GM18511 (cell line): ENCODE results near the gene TMC1.
A peak's percentile ranks its signal among the peaks of the same experiment; 100 is the strongest.

Experiments used
- ATAC-seq: cut with Tn5 transposase; IDR thresholded peaks from one replicate; pipeline ENCODE4 v1.9.1; 2021; ENCODE audit warnings: mild to moderate bottlenecking, moderate library complexity; ENCODE audit not compliant: unreplicated experiment

TMC1 gene

DNA sequence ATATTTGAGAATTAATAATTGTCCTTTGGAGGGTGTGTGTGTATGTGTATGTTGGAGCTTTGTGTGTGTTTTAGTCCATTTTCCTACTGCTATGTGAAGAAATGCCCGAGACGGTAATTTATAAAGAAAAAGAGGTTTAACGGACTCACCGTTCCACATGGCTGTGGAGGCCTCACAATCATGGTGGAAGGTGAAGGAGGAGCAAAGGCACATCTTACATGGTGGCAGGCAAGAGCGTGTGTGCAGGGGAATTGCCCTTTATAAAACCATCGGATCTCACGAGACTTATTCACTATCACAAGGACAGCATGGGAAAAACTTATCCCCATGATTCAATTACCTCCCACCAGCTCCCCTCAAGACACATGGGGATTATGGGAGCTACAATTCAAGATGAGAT is 44.1 kb downstream of the TMC1 start:
- ATAC-seq: no peak

DNA sequence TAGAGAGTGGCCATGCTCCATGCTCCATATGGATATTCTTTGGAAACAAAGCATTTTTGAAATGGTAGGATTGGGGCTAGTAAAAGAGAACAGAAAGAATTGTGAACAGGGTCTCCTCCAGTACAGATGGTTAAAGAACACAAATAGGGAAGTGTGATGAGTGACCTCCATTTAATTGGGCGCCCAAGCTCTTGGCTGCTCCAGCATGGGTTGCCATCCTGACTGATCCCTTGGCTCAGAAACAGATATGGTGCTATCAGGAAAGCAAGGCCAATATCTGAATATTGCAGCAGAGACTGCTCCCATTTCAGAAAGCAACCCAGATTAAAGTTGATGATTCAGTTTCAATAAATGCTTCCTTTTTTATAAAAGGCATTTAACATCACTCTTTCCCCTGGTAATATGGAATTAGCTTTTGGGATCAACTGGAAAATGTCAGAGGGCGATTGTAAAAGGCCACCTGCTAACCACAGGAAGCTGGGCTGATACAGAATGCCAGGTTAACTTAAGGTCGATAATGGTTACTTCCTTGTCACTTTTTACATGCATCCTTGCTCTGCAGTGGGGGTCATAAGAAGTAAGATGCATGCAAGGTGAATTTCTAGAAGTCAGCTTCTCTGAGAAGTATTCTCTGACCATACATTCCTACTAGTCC is 52.9 kb downstream of the TMC1 start:
- ATAC-seq: no peak

DNA sequence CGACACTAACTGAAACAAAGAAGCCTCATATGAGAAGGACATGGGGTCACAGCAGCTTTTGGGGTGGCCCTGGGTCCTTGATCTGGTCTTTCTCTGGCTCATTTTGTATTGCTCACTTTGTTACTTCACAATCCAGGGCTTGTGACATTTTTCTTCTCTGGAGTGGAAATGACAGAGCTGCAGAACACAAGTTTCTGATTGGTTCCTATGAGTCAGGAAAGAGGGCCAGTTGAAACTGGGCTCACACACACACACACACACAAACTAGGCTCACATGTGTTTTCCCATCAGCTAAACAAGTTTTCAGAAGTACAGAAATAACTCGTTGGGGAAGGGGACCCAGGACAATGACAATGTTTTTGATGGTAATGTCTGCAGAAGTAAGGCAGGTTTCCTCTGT is 54.3 kb downstream of the TMC1 start:
- ATAC-seq: no peak

DNA sequence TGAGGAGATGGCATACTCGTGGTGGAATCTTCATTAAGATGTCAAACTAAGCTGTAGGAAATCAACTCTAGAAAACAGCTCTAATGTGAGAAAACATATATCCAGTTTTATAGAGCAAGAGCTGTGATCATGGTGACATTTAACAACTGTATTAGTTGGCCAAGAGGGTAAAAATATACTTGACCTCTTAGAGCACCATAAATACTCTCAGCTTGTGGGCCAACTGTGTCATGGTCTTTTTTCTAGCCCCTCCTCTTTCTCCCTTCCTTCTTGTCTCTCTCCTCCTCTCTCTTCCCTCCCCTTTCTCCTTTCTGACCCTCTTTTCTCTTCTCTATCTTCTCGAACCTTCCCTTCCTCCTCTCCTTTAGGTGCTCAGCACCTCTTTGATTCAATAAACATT is 54.7 kb downstream of the TMC1 start:
- no peak for ATAC-seq

DNA sequence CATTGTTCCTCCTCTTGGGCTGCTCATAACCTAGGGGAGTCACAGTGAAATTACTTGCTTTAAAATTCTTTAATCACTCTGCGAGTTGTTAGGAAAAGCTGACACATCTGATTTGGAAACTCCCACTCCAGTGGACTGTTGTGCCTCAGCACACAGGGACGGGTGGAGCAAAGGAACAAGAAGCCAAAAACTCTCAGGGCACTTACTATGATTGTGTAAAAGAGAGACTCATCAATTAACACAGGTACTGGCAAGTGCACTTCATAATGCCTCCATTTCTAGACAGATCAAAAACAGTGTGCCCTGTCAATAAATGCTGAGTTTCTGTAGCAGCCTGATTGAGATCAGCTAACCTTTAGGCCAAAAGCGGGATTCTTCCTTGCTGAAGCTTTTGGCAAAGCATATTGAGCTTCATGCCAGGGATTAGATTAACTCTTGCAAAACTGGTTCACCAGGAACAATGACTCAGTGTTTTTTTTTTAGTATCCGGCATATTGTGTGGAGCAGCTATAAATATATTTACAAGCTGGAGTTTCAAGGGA is 55.9 kb downstream of the TMC1 start:
- no peak for ATAC-seq

DNA sequence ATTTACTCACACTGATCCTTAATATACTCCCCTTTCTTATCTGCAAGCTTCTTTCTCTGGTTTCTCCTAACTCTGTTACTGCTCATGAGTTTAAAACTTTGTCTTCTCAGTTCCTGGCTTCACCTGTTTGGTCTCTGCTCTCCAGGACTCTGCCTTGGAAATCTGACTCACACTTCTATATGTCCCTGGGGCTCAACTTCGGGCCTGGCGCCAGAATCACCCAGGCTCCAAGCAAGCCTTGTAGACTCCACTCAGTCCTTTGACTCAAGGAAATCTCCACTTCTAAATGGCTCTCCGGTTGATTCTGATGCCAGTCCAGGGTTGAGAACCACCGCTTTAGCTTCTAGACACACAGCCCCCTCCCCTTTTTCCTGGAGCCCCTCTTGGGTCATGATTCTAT is 57.8 kb downstream of the TMC1 start:
- ATAC-seq: no peak

DNA sequence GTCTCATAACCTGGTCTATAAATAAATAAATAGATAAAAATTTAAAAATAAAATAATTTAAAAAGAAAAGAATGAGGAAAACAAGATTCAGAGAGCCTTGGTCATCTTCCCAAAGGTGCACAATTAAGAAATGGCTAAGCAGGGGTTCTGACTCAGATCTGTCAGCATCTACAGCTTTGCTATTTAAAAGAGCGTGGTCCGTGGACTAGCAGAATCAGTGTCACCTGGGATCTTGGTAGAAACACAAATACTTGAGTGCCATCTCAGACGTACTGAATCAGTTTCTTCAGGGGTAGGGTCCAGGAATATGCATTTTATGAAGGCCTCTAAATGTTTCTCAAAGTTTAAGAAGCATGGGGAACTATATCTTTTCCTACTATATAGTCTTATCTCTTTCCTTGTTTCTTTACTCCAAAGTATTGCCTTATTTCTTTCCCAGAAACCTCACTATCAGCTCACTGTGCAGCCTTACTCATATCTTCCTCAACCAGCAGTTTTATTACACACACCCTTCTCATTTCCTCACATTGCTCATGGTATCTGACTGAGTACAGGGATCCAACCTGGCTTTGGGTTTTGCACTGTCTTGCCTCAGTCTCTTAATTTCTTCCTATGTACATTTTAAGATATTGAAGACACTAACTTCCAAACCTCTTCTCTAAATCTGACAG is 58.6 kb downstream of the TMC1 start:
- ATAC-seq: no peak

DNA sequence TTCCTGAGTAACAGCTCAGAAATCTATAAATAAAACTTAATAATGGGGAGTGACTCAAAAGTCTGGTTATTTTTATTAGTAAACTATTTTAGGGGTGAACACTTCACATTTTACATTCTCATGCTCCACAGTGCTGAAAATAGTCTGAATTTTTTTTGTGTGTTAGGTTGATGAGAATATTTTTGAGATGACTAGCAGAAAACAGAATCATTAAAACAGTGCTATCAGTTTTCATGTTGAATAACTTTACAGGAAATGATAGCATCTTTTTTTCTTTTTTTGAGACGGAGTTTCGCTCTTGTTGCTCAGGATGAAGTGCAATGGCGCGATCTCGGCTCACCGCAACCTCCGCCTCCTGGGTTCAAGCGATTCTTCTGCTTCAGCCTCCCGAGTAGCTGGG is 60.3 kb downstream of the TMC1 start:
- no peak for ATAC-seq

DNA sequence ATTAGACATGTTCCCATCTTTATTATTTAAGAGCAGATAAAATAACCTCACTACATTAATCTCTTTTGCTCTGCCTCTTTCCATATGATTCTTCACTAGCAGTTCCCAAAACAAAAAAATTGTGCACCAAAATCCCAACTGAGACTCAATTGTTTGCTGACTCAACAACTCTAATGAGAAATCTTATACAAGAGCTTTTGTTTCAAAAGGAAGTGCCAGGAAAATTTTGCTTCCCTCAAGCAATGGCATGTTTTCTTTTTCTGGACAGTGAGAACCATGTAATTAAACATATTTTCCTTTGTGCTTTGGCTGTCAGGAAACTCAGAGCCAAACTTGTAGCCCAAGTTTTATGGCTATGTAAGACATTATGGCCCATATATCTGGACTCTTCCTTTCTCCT is 62.0 kb downstream of the TMC1 start:
- ATAC-seq: no peak

DNA sequence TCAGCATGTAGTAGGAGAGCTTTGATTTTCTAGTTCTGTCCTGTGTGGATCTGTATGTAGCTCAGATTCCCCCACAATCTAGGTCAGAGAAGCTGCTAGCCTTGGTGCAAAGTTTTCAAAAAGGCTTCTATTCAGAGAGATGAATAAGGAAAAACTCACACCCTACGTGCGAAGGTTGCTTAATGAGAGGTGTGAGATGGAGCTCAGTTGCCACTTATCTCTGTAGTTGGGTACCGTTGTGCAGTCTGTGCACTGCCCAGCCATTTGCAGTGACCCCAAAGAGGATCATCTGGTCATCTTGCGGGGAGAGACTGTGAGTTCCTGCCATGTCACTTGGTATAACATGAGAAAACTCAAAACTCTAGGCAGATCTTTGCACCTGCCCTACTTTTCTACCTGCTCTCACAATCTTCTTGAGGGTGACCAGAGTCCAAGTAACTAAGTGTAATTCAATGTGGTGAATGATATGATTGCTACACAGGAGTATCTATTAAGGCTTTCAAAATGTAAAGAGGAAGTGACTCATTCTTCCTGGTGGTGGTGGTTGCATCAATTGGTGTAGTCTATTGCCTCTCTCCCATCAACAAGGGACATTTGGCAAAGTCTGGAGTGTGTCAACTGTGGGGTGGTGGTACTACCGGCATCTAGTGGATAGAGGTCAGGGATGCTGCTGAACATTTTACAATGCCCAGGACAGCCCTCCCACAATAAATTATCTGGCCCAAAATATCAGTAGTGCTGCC is 65.2 kb downstream of the TMC1 start:
- ATAC-seq: peak; percentile 94

DNA sequence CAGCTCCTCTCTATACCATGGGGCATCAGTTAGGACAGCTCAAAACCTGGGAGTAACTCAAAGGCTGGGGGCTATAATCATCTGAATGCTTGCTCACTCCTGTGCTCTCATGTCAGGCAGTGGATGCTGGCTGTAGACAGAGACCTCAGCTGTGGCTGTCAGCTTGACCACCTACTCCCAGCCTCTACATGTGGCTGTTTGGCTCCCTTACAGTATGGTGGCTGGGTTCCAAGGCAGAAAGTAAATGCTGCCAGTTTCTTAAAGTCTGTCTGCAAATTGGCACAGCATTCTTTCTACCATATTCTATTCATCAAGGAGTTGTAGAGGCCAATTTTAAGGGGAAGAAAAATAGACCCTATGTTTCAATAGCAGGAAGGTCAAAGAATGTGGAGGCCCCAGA is 66.9 kb downstream of the TMC1 start:
- no peak for ATAC-seq

DNA sequence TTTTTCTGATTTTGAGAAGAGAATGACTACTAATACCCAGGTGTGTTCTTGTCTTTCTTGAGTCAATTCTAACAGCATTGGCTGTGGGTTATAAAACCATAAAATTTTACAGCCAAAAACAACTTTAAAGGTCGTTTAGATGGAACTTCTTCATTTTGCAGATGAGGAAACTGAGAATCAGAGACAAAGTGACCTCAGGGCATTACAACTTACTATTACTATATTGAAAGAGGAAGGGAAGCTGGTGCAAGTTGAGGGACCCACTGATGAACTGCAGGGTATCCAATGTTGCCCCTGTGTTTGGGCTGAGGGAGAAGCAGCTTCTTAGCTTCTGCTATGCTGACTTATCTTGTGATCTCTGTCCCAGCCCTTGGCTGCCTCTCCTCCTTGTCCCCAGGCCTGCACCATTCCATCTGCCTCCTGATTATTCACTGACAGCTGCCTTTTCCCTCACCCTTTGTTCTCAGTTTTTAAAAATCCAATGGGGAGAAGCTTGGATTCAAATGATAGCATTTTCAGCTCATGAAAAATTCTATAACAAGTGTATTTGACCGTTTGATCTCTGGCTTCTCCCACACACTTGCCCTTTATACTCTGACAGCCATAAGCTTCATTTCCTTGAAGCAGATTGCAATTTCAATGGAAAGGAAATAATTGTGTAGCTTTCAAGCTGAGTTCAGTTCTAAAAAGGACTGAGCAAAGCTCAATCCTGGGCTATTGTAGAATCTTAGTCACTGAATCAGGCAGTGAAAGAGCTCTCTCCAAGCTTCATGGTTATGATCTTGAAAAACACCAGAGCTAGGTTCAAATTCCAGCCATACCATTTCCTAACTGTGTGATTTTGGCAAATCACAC is 68.5 kb downstream of the TMC1 start:
- no peak for ATAC-seq

DNA sequence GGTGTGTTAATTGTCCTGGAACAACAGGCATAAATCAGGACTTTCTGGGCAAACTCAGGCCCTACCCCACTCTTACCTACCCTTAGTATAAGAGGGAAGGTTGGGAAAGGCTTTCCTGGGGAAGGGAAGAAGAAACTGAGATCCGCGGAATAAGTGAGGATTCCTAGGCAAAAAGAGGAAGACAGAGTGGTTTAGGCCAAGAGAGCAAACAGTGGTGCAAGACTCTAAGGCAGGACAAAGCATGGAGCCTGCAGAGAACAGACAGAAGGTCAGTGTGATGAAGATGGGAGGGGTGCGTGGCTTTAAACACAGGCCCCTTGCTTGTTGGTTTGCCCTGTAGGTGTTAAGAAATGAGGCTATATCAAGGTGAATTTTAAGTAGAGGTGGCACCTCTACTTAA is 69.4 kb downstream of the TMC1 start:
- ATAC-seq: no peak

DNA sequence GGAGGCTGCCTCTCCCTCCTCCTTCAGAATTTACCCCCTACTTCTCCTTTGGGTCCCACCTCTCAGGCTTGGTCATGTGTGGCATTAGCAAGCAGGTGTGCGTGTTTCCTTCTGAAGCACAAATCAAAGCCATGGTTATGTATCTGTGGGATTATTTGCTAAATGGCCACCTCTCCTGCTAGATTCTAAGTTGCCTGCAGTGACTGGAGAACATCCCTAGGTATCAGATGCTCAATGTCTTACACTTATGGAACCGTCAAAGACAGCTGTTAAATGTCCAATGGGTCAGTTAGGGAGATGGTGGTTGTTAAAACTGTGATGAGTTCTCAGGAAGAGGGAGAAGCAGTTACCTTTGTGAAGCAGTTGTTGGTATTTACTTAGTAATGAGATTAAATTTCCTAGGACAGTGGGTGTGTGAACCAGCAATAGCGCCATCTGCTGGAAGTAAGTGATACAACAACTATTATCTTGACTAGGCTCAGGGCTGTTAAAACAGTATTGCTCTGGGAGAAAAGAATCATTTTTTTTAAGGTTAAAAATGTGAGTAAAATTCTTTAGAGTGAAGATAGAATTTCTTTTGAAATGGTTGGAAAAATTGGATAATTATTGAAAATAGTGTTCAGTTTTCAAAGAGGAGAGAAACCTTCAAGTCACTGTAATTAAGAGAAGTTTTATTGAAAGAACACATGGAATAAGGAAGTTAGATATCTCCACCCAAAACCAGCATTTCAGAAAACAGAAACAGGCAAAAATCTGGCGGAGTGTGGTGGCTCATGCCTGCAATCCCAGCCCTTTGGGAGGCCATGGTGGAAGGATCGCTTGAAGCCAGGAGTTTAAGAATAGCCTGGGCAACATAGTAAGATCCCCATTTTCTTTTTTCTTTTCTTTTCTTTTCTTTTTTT is 71.3 kb downstream of the TMC1 start:
- peak; percentile 88 for ATAC-seq

DNA sequence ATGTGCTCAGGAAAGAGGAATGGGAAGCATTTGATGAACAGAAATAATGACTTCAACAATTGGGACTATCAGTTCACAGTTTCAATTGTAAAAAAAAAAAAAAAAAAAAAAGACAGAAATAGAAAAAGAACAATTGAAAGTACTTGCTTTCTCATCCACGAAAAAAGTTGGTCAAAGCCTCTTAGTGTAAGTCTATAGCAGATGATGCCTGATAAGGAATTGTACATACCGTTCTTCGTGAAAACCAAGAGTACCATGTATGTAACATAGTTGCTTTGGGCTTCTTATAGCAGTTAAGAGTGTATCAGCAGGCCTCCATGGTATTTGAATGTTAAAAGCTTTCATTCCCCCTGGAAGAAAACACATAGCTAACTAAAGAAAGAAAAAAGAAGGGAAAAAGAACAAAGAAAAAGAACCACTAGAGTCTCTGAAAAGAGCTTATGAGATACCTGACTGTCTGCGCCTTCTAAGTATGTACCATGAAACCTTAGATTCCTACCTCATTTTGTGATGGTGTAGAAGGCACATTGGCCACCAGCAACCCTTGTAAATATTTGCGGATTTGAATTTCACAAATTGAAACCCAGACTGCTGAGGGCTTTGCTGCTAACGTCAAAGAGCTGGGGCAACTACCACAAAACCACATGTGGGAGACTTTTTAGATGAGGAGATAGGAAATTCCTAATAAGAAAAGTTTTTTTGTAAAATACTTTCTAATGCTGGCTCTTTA is 75.2 kb downstream of the TMC1 start:
- no peak for ATAC-seq

DNA sequence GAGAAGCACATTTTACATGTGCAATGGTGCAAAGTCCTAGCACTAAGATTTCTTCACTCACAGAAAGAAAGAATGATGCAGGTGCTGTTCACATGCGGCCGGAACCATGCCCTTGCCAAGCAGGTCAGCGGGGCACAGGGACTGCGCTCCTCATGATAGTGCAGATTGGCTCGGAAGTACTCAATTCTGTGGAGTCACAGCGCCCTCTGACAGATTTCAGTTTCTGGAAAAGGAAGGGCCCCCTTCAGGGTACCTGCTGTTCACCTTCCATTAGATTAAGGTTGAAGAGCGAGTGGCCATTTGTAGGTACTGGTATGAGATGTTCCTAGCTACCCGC is 75.7 kb downstream of the TMC1 start:
- no peak for ATAC-seq

DNA sequence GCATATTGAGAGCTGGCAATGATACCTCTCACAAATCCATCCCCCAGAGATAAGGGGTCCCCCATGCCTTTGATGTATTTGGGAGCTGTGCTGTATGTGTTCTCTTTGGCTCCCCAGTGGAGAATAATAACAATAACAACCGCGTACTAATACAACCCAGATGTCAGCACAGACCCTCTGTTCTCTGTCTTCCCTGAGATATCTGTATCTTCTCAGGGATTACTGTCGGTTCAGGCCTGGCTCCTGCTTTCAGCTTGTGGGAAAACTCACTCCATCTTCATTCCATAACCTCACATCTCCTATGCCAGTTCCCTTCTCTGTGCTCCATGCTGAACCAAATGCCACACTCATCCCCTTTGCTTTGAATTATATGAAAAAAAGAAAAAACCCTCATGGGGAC is 76.2 kb downstream of the TMC1 start:
- ATAC-seq: no peak

DNA sequence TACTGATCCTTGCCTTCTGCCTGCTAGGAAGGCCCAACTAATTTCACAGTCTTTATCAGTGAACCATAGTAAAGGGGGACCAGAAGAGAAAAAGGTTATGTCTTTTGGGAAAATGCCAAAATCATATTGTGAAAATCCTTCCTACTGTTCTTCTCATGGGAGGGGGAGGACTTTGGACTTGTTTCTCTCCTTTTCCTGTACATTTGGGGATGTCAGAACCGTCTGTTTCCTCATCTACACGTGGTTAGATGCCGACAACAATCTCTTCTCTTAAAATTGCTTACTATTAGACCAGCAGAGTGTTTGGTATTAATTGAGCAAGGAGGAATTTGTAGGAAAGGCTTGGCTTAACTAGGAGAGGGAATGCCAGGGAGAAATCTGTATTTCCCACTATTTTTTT is 77.2 kb downstream of the TMC1 start:
- no peak for ATAC-seq

DNA sequence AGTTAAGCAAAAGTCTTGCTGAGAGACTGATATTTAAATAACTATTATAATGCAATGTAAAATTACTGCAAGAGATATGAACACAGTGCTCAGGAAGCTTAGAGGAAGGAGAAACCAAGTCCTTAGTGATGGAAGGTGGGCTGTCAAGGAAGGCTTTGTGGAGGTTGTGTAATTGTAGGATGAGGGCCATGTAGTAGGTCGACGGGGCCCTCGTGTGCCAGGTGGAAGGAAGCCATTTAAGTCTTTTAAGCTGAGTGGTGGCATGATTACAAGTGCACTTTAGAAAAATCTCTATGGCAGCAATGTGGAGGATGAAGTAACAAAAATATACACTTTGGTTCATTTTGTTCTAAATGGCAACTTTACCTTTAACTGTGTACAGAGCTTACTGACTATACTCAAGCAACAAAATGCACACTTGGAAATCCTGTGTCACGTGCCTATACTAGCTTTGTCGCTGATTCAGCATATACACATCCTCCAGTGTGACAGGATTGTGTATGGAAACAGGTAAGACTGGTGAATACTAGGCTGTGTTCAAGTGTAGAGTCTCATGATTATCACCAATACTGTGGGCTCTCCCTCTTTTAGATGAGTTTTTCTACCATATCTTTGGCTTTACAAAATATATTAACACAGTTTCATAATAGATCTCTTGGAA is 78.6 kb downstream of the TMC1 start:
- ATAC-seq: no peak
